NB4 (cell line): ENCODE results near the gene SPANXC.
"Not testable (repeated sequence)": the region's sequence is repeated elsewhere in the genome, so short reads cannot be mapped to it uniquely, and the experiment has no call there.

Source experiments
- DNase-seq: peaks from one replicate; pipeline ENCODE4 v3.0.0; 2010; ENCODE audit warnings: low read depth
- H3K4me3 ChIP-seq: one replicate; pipeline ENCODE4 v1.5.1; 2011; ENCODE audit warnings: mild to moderate bottlenecking, low read depth, low read length, moderate library complexity
- CTCF ChIP-seq: IDR thresholded peaks from one replicate; pipeline ENCODE4 v1.5.1; 2012; ENCODE audit warnings: low read depth, low read length
- MAX ChIP-seq: IDR thresholded peaks from 2 replicates; pipeline ENCODE4 v1.6.1; 2011; ENCODE audit warnings: low read depth, low read length
- MYC ChIP-seq: IDR thresholded peaks from 2 replicates; pipeline ENCODE4 v1.6.1; 2011; ENCODE audit warnings: low read depth, low read length
- POLR2A ChIP-seq: IDR thresholded peaks from 2 replicates; pipeline ENCODE4 v1.6.1; 2011; ENCODE audit warnings: mild to moderate bottlenecking; ENCODE audit not compliant: insufficient read length; ENCODE audit errors: extremely low read depth

Gene SPANXC

GRCh38 chrX:141242417-141242816, at the start of gene SPANXC:
SPANXC (minus strand) TSS chrX:141242517; CDS start chrX:141242457, 60 bp downstream.
- not testable (repeated sequence) for H3K4me3 ChIP-seq, DNase-seq

GRCh38 chrX:141279476-141279875, 37.2 kb upstream of the SPANXC start:
- no peak overlapping the region for H3K4me3 ChIP-seq
- DNase-seq, result no peak
- TF ChIP-seq CTCF (no peak), POLR2A (no peak), MYC (no peak)

- DNase-seq, result peak; percentile 45
- TF ChIP-seq CTCF, result peak; percentile 56
- no peak for TF ChIP-seq MYC
- TF ChIP-seq MAX, result no peak
- H3K4me3 ChIP-seq, result no peak overlapping the region
Measured at GRCh38 chrX:141278306-141278705, 36.0 kb upstream of the SPANXC start.

- DNase-seq, result no peak
- TF ChIP-seq CTCF (no peak), POLR2A (no peak), MYC (no peak), MAX (no peak)
- H3K4me3 ChIP-seq, result no peak overlapping the region
Measured at GRCh38 chrX:141258080-141258479, 15.8 kb upstream of the SPANXC start.

- no peak for DNase-seq
- TF ChIP-seq MYC (no peak), CTCF (no peak), MAX (no peak), POLR2A (no peak)
- H3K4me3 ChIP-seq, result no peak overlapping the region
Measured at GRCh38 chrX:141221611-141222010, 20.7 kb downstream of the SPANXC start.

- H3K4me3 ChIP-seq, result no peak overlapping the region
- TF ChIP-seq CTCF, result no peak
- no peak for TF ChIP-seq MYC
- TF ChIP-seq MAX, result no peak
- no peak for TF ChIP-seq POLR2A
- no peak for DNase-seq
Measured at GRCh38 chrX:141220342-141221008, 21.8 kb downstream of the SPANXC start.
